T-cell (primary cell): ENCODE results near the gene SDK2. TPM values are rescaled to one million over a fixed set of nuclear protein-coding genes. Genes with fewer than 3 reads are reported as not detected.

ENCODE experiments used
- ATAC-seq, 4 experiments: fragments of 200-7000 bp in 3 of 4; fragments of 150-1000 bp in 1 of 4; cut with Tn5 transposase; replicated peaks in 1 of 4; 1 replicate in 3 of 4; 2 replicates in 1 of 4; pipeline ENCODE4 v1.10.0; 2021; ENCODE audit warnings: moderate library complexity in 3 of 4, mild to moderate bottlenecking in 2 of 4, moderate number of reproducible peaks in 1 of 4
- CTCF ChIA-PET, 2 donors: fragments of 300-600 bp; sonication (Branson Sonifier 250); formaldehyde crosslinking; loops; one replicate each; lab custom pipeline; 2022; ENCODE audit warnings: antibody characterized with exemption in 2 of 2; lab: Charles Lee
- POLR2A ChIA-PET, 2 donors: fragments of 300-600 bp; sonication (Branson Sonifier 250); formaldehyde crosslinking; loops; one replicate each; lab custom pipeline; 2022; ENCODE audit warnings: antibody characterized with exemption in 2 of 2; lab: Charles Lee
- DNase-seq, 35 experiments: peaks; one replicate each; pipeline versions ENCODE4 v3.0.0 to v3.0.0-alpha.2; 2013 to 2023
- H3K27ac ChIP-seq: one replicate; pipeline ENCODE4 v1.5.1; 2013; ENCODE audit warnings: low read length
- H3K27me3 ChIP-seq, 2 experiments: replicated peaks in 1 of 2; 1 replicate in 1 of 2; 2 replicates in 1 of 2; pipeline versions ENCODE4 v1.6.1 to v1.7.0; 2013; ENCODE audit warnings: low read length in 1 of 2, mixed read lengths in 1 of 2; ENCODE audit not compliant: control insufficient read depth in 2 of 2, insufficient read depth in 2 of 2; ENCODE audit errors: extremely low read depth in 1 of 2
- H3K36me3 ChIP-seq, 2 donors: 1 replicate in 1 of 2; 2 replicates in 1 of 2; pipeline versions ENCODE4 v1.6.1 to v1.7.0; 2013; ENCODE audit warnings: low read length in 1 of 2; ENCODE audit not compliant: control insufficient read depth in 2 of 2, insufficient read depth in 1 of 2; ENCODE audit errors: extremely low read depth in 1 of 2
- H3K4me1 ChIP-seq, 2 experiments: 1 replicate in 1 of 2; 2 replicates in 1 of 2; pipeline versions ENCODE4 v1.6.1 to v1.7.0; 2013; ENCODE audit warnings: low read length in 2 of 2, mixed read lengths in 1 of 2; ENCODE audit not compliant: insufficient read depth in 2 of 2, control insufficient read depth in 1 of 2; ENCODE audit errors: extremely low read depth in 1 of 2
- H3K4me3 ChIP-seq, 2 donors: 1 replicate in 1 of 2; 2 replicates in 1 of 2; pipeline versions ENCODE4 v1.5.1 to v1.7.0; 2013; ENCODE audit warnings: mild to moderate bottlenecking in 2 of 2, low read length in 1 of 2, moderate library complexity in 1 of 2; ENCODE audit not compliant: control insufficient read depth in 1 of 2; ENCODE audit errors: extremely low read depth in 1 of 2
- H3K9me3 ChIP-seq: 2 replicates; pipeline ENCODE4 v1.7.0; 2013
- H3K27ac Mint-ChIP-seq, 2 donors: one replicate each; pipeline ENCODE4 v1.8.0; 2020 to 2021; ENCODE audit warnings: mild to moderate bottlenecking in 2 of 2, mixed read lengths in 2 of 2
- H3K27me3 Mint-ChIP-seq, 2 donors: one replicate each; pipeline ENCODE4 v1.8.0; 2021 to 2022; ENCODE audit warnings: mixed read lengths in 2 of 2
- H3K36me3 Mint-ChIP-seq: one replicate; pipeline ENCODE4 v1.8.0; 2021; ENCODE audit warnings: mixed read lengths
- H3K4me1 Mint-ChIP-seq, 3 donors: one replicate each; pipeline ENCODE4 v1.8.0; 2020 to 2022; ENCODE audit warnings: mixed read lengths in 3 of 3, mild to moderate bottlenecking in 1 of 3
- H3K4me3 Mint-ChIP-seq, 3 donors: one replicate each; pipeline ENCODE4 v1.8.0; 2020 to 2022; ENCODE audit warnings: mild to moderate bottlenecking in 3 of 3, mixed read lengths in 3 of 3, moderate library complexity in 3 of 3
- H3K9me3 Mint-ChIP-seq, 3 donors: one replicate each; pipeline ENCODE4 v1.8.0; 2020 to 2022; ENCODE audit warnings: mixed read lengths in 3 of 3
- WGBS: methylation state at CpG from one replicate; pipeline ENCODE4 v1.1.5; 2013; ENCODE audit warnings: missing lambda C conversion rate; ENCODE audit not compliant: insufficient coverage; 5-methylcytosine and 5-hydroxymethylcytosine counted together
- total RNA-seq, 35 experiments: library from RNA in 6 of 35; stranded (reverse) in 6 of 35; fragments of 120-200 nt in 1 of 35; gene quantifications; one replicate each; pipeline versions ENCODE4 v1.2.1 to v1.2.4 and lab custom pipeline; 2013 to 2026

SDK2 gene
- total RNA-seq, 5 donors from 2014 or later (not counting 1 experiment from before 2014, with no cell fraction given), result 2.9 to 8.3 (median 4.8) TPM

DNA sequence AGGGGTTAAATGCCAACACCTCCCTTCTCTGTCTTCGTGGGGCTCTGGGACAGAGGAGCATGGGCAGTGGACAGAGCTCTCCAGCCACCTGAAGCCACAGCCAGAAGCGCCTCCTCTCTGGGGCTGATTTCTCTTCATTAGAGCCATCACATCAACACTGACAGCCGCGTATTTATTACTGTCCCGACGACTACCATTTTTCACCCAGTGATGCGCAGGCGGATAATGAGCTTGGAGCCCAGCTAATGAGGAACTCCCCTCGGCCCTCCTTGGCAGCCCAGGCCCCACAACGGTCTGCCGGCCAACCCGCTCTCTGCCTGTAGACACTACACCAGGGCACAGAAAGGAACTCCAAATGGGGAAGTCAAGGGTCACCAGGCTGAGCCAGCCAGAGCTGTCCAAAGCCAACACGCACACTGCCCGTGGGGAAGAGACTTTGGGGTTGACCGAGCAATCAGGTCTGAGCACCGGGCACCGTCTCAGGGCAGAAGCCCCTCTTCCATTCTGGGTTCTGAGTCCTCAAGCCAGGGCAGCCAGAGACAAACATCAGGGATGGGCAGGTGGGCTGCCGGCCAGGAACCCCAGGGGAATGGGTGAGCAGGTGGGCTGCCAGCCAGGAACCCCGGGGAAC, 13.2 kb downstream of the SDK2 start:
- Mint-ChIP-seq H3K27ac (no peak overlapping the region), H3K9me3 (no peaks in the 10 kb centered on the region), H3K4me1 (peaks cover 0 to 3% (median 2%) of the 10 kb centered on the region in 3 donors), H3K36me3 (peaks cover 4% of the 10 kb centered on the region), H3K27me3 (no peaks in the 10 kb centered on the region), H3K4me3 (no peak overlapping the region)
- 82% methylated on average over 8 of the region's 19 CpGs for whole genome bisulfite sequencing
- Histone ChIP-seq H3K4me3 (no peak overlapping the region), H3K9me3 (no peaks in the 10 kb centered on the region), H3K36me3 (no peaks in the 10 kb centered on the region), H3K27ac (no peak overlapping the region), H3K27me3 (peaks cover 0 to 11% of the 10 kb centered on the region in 2 experiments), H3K4me1 (no peaks in the 10 kb centered on the region)
- POLR2A ChIA-PET, result no interaction called here
- CTCF ChIA-PET, result no interaction called here
- DNase-seq, result no peak
- ATAC-seq, result no peak

- Mint-ChIP-seq H3K36me3 (peaks cover 4% of the 10 kb centered on the region), H3K9me3 (no peaks in the 10 kb centered on the region), H3K4me3 (no peak overlapping the region), H3K27me3 (no peaks in the 10 kb centered on the region), H3K4me1 (peaks cover 0 to 2% (median 0%) of the 10 kb centered on the region in 3 donors), H3K27ac (no peak overlapping the region)
- Histone ChIP-seq H3K9me3 (no peaks in the 10 kb centered on the region), H3K4me3 (no peak overlapping the region), H3K4me1 (no peaks in the 10 kb centered on the region), H3K36me3 (no peaks in the 10 kb centered on the region), H3K27me3 (peaks cover 0 to 11% of the 10 kb centered on the region in 2 experiments), H3K27ac (no peak overlapping the region)
- ChIA-PET POLR2A (no interaction called here), CTCF (no interaction called here)
- ATAC-seq (no peak), DNase-seq (no peak)
- 84% methylated on average over 6 of the region's 6 CpGs for WGBS
Observed at GRCh38 chr17:73630531-73630930, 13.7 kb downstream of the SDK2 start.

- no peak overlapping the region for H3K4me3 ChIP-seq
- WGBS, result 58% methylated on average over 11 of the region's 13 CpGs
- no peaks in the 10 kb centered on the region for H3K9me3 Mint-ChIP-seq
- DNase-seq, result no peak
- no peaks in the 10 kb centered on the region for H3K4me1 ChIP-seq
- H3K4me1 Mint-ChIP-seq, result peaks cover 0 to 2% (median 1%) of the 10 kb centered on the region in 3 donors
- no peak for ATAC-seq
- H3K27ac ChIP-seq, result no peak overlapping the region
- no peak overlapping the region for H3K4me3 Mint-ChIP-seq
- H3K27ac Mint-ChIP-seq, result no peak overlapping the region
- peaks cover 0 to 11% of the 10 kb centered on the region in 2 experiments for H3K27me3 ChIP-seq
- peaks cover 4% of the 10 kb centered on the region for H3K36me3 Mint-ChIP-seq
- H3K27me3 Mint-ChIP-seq, result no peaks in the 10 kb centered on the region
- no peaks in the 10 kb centered on the region for H3K9me3 ChIP-seq
- CTCF ChIA-PET, result interaction anchor here in 1 of 2 donors (0.5 kb wide), 1 partner anchor 27 kb away, joined by 3 read pairs; no protein-coding TSS in a partner anchor
- POLR2A ChIA-PET, result no interaction called here
- H3K36me3 ChIP-seq, result no peaks in the 10 kb centered on the region
Observed at GRCh38 chr17:73628642-73629552, 15.3 kb downstream of the SDK2 start.

DNA sequence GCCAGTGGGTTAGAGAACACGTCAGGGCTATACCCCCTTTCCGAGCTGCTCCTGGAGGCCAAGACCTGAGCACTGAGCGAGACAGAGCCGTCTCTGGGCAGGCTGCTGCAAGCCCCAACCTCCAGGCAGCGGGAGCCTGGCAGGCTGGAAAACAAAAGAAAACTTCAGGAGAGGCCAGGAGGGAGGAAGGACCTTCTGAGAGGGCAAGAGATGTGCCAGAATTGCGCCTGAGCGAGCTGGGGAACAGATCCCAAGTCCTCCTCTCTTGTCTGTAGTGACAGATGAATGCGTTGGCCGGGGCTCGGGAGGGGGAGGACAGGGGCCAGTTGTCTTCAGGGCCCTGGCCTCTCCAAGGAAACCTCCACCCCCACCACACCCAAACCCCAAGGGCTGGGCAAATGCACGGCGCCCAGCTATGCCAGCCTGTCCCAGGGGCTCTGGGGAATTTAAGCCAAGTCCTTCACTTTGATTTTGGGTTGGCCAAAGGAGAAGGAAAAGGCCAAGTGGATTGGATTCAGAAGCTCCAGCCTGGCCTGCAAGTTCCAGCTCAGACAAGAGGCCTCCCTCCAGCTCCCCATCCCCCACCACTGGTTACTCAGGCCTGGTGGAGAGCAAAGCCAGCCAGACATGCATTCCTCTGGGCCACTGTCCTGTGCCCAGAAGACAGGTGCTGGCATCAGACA, 18.1 kb downstream of the SDK2 start:
- no peak for ATAC-seq

DNA sequence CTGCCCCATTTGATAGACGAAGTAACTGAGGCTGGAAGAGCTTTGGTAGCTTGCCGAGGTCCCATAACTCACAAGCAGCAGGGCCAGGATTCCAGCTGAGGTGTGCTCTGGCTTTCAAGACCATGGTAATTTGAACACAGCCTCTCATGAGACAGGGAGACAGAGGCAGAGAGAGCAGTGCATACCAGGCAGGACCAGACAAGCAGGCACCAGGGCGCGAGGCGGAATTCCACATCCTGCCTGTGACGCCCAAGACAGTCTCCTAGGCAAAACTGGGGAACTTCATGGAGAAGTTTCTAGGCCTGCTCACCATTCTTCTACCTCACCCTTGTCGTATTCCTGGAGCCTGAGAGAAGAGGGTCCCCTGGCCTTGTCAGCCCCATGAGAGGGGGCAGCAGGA, 19.2 kb downstream of the SDK2 start:
- 89% methylated on average over 5 of the region's 7 CpGs for WGBS
- H3K27ac Mint-ChIP-seq, result no peak overlapping the region
- Histone ChIP-seq H3K27ac (no peak overlapping the region), H3K4me3 (no peak overlapping the region), H3K4me1 (no peaks in the 10 kb centered on the region), H3K36me3 (no peaks in the 10 kb centered on the region), H3K27me3 (peaks cover 0 to 2% of the 10 kb centered on the region in 2 experiments), H3K9me3 (no peaks in the 10 kb centered on the region)
- peaks cover 0 to 8% (median 0%) of the 10 kb centered on the region in 3 donors for H3K4me1 Mint-ChIP-seq
- no peak overlapping the region for H3K4me3 Mint-ChIP-seq
- peaks cover 0 to 4% (median 0%) of the 10 kb centered on the region in 3 donors for H3K9me3 Mint-ChIP-seq
- DNase-seq (no peak), ATAC-seq (no peak)
- H3K27me3 Mint-ChIP-seq, result no peaks in the 10 kb centered on the region
- H3K36me3 Mint-ChIP-seq, result peaks cover 4% of the 10 kb centered on the region
- POLR2A ChIA-PET, result no interaction called here
- CTCF ChIA-PET, result no interaction called here

More for the DNA sequence above, 18.1 kb downstream of the SDK2 start:
- Mint-ChIP-seq H3K27ac (no peak overlapping the region), H3K4me1 (peaks cover 0 to 8% (median 0%) of the 10 kb centered on the region in 3 donors), H3K9me3 (peaks cover 0 to 4% (median 0%) of the 10 kb centered on the region in 3 donors), H3K27me3 (no peaks in the 10 kb centered on the region), H3K36me3 (peaks cover 4% of the 10 kb centered on the region), H3K4me3 (no peak overlapping the region)
- no peak overlapping the region for H3K4me3 ChIP-seq
- no peaks in the 10 kb centered on the region for H3K9me3 ChIP-seq
- DNase-seq, result no peak
- CTCF ChIA-PET, result no interaction called here
- no peaks in the 10 kb centered on the region for H3K4me1 ChIP-seq
- H3K36me3 ChIP-seq, result no peaks in the 10 kb centered on the region
- 84% methylated on average over 7 of the region's 12 CpGs for WGBS
- POLR2A ChIA-PET, result no interaction called here
- peaks cover 0 to 10% of the 10 kb centered on the region in 2 experiments for H3K27me3 ChIP-seq
- no peak overlapping the region for H3K27ac ChIP-seq

DNA sequence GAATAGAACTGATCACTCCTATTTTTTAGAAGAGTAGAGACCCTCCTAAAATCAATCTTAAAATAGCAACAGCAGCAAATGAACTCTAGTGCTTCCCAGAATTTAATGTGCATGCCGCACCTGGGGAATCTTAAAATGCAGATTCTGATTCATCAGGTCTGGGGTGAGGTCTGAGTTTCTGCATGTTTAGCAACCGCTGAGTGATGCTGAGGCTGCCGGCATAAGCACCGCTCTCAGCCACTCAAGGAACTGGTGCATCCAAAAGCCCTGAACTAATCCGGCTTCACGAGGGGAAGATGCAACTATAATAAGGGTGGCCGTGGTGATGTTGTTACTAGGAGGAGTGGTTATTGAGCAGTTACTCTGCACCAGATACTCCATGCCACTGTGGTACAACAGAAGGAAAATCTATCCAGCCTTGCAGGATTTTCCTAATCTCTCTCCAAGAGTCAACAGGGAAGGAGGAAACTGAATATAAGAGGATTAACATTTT, 19.7 kb downstream of the SDK2 start:
- 82% methylated on average over 2 of the region's 7 CpGs for WGBS
- ATAC-seq, result no peak
- H3K9me3 Mint-ChIP-seq, result peaks cover 0 to 4% (median under 1%) of the 10 kb centered on the region in 3 donors
- Histone ChIP-seq H3K36me3 (no peaks in the 10 kb centered on the region), H3K27ac (no peak overlapping the region), H3K9me3 (peaks cover under 1% of the 10 kb centered on the region), H3K4me3 (no peak overlapping the region), H3K27me3 (no peaks in the 10 kb centered on the region), H3K4me1 (no peaks in the 10 kb centered on the region)
- ChIA-PET POLR2A (no interaction called here), CTCF (no interaction called here)
- no peaks in the 10 kb centered on the region for H3K27me3 Mint-ChIP-seq
- H3K36me3 Mint-ChIP-seq, result peaks cover 5% of the 10 kb centered on the region
- no peak for DNase-seq
- peaks cover 0 to 8% (median 0%) of the 10 kb centered on the region in 3 donors for H3K4me1 Mint-ChIP-seq
- H3K4me3 Mint-ChIP-seq, result no peak overlapping the region
- H3K27ac Mint-ChIP-seq, result no peak overlapping the region
